ENCODE data around the gene MLLT1.

Gene MLLT1

GRCh38 chr19:6275170-6275744 is 4.5 kb downstream of the MLLT1 start:
- no peak for DNase-seq (ENCODE audit: low spot score)

GRCh38 chr19:6274756-6275155 is 5.0 kb downstream of the MLLT1 start:
- DNase-seq (ENCODE audit: low spot score): no peak

- DNase-seq (ENCODE audit: low spot score): no peak
These were observed 5.8 kb downstream of the MLLT1 start for GRCh38 chr19:6273701-6274601.

- DNase-seq (ENCODE audit: low spot score): no peak
These were observed 6.7 kb downstream of the MLLT1 start for GRCh38 chr19:6272913-6273600.

- DNase-seq (ENCODE audit: low spot score): no peak
These were observed 7.4 kb downstream of the MLLT1 start for GRCh38 chr19:6272411-6272791.

- no peak for DNase-seq (ENCODE audit: low spot score)
These were observed 7.9 kb downstream of the MLLT1 start for GRCh38 chr19:6271721-6272410.

GRCh38 chr19:6271251-6271650 is 8.5 kb downstream of the MLLT1 start:
- DNase-seq (ENCODE audit: low spot score): no peak

GRCh38 chr19:6270822-6271221 is 9.0 kb downstream of the MLLT1 start:
- no peak for DNase-seq (ENCODE audit: low spot score)

GRCh38 chr19:6270076-6270745 is 9.6 kb downstream of the MLLT1 start:
- no peak for DNase-seq (ENCODE audit: low spot score)

GRCh38 chr19:6269101-6269886 is 10.5 kb downstream of the MLLT1 start:
- no peak for DNase-seq (ENCODE audit: low spot score)

GRCh38 chr19:6268382-6268771 is 11.4 kb downstream of the MLLT1 start:
- no peak for DNase-seq (ENCODE audit: low spot score)

GRCh38 chr19:6267552-6268381 is 12.0 kb downstream of the MLLT1 start:
- no peak for DNase-seq (ENCODE audit: low spot score)

- DNase-seq (ENCODE audit: low spot score): no peak
These were observed 15.0 kb downstream of the MLLT1 start for GRCh38 chr19:6264803-6265202.

- no peak for DNase-seq (ENCODE audit: low spot score)
These were observed 15.9 kb downstream of the MLLT1 start for GRCh38 chr19:6263735-6264444.

- no peak for DNase-seq (ENCODE audit: low spot score)
These were observed 16.5 kb downstream of the MLLT1 start for GRCh38 chr19:6263306-6263705.

GRCh38 chr19:6262519-6262918 is 17.3 kb downstream of the MLLT1 start:
- no peak for DNase-seq (ENCODE audit: low spot score)

GRCh38 chr19:6261883-6262282 is 17.9 kb downstream of the MLLT1 start:
- DNase-seq (ENCODE audit: low spot score): no peak

GRCh38 chr19:6260912-6261650 is 18.7 kb downstream of the MLLT1 start:
- no peak for DNase-seq (ENCODE audit: low spot score)

GRCh38 chr19:6260376-6260775 is 19.4 kb downstream of the MLLT1 start:
- no peak for DNase-seq (ENCODE audit: low spot score)
